AG04450 (cell line): ENCODE measurements around the gene BCL7B. TPM values are rescaled to one million over a fixed set of nuclear protein-coding genes. Genes with fewer than 3 reads are reported as not detected.

Experiments
- CTCF ChIA-PET: fragments of 300-600, 350-600 bp; formaldehyde crosslinking; extraction: SDS; loops from one replicate; lab custom pipeline; 2022; ENCODE audit warnings: antibody characterized with exemption, inconsistent platforms; lab: Charles Lee
- POLR2A ChIA-PET: fragments of 350-600 bp; formaldehyde crosslinking; extraction: SDS; loops from one replicate; lab custom pipeline; 2021; ENCODE audit warnings: antibody characterized with exemption, inconsistent platforms; lab: Yijun Ruan, JAX
- DNase-seq: peaks from one replicate; pipeline ENCODE4 v3.0.0-alpha.2; 2011; ENCODE audit warnings: low read depth, low spot score
- H3K27ac ChIP-seq: one replicate; pipeline ENCODE4 v1.5.1; 2012; ENCODE audit warnings: low read depth, low read length, control low read depth
- H3K27me3 ChIP-seq: one replicate; pipeline ENCODE4 v1.6.0; 2012; ENCODE audit warnings: low read length; ENCODE audit not compliant: control insufficient read depth, insufficient read depth
- H3K4me3 ChIP-seq: 2 replicates; pipeline ENCODE4 v1.5.1; 2011; ENCODE audit warnings: mild to moderate bottlenecking, low read depth, low read length, control low read depth
- H3K9me3 ChIP-seq: 2 replicates; pipeline ENCODE4 v1.5.1; 2012; ENCODE audit warnings: low read length; ENCODE audit not compliant: control insufficient read depth, insufficient read depth
- CTCF ChIP-seq: IDR thresholded peaks from 2 replicates; pipeline ENCODE4 v1.5.1; 2011; ENCODE audit warnings: low read depth, low read length, control low read depth, inconsistent platforms
- polyA plus RNA-seq: library from polyadenylated mRNA; depleted of rRNA; stranded (reverse); fragments of >200 nt; gene quantifications from 2 replicates; pipeline ENCODE4 v1.2.3, GENCODE V29; 2011

Gene BCL7B
- polyA plus RNA-seq, 1 experiment: 41.9 TPM

GRCh38 chr7:73520673-73521635, 36.5 kb downstream of the BCL7B start:
- no peaks in the 10 kb centered on the region for H3K27me3 ChIP-seq
- no peaks in the 10 kb centered on the region; the same call in 1 of the 2 replicates for H3K9me3 ChIP-seq
- peak overlapping the region; percentile 80 for H3K4me3 ChIP-seq
- CTCF ChIA-PET: interaction anchor here (0.6 kb wide), 1 partner anchor 193 kb away, joined by 3 read pairs; the partner anchor contains the start of gene TRIM50
- TF ChIP-seq CTCF: no peak
- H3K27ac ChIP-seq: peak overlapping the region; percentile 59
- POLR2A ChIA-PET: interaction anchor here (1.2 to 1.3 kb wide), 2 partner anchors 39 to 44 kb away, joined by 3 read pairs; no protein-coding TSS in a partner anchor
- no peak for DNase-seq

DNA sequence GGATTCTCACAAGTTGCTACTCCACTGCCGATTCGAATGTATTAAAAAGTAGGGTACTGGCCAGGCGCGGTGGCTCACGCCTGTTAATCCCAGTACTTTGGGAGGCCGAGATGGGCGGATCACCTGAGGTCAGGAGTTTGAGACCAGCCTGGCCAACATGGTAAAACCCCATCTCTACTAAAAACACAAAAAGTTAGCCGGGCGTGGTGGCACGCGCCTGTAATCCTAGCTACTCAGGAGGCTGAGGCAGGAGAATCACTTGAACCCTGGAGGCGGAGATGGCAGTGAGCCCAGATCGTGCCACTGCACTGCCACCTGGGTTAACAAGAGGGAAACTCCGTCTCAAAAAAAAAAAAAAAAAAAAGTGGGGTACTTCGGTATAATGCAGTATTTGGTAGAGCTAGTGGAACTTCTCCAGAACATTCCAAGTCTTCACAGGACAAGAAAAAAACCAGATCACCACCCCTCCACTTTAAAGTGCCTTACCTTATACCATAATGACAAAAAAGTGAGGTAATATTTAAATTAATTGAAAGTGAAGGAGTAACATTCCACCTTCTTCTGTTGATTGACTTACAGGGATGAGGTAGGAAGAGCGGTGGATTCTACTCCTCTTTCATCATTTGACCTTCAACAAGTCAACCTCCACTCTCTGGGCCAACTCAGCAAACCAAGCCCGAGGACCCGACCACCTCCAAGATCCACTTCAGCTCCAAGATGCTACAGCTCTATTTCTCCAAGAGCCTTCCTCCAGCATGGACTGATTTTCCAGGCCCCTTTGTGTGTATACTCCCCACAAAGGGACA, 37.4 kb downstream of the BCL7B start:
- POLR2A ChIA-PET: no interaction called here
- no peak for TF ChIP-seq CTCF
- CTCF ChIA-PET: interaction anchor here (0.6 to 2.4 kb wide), 2 partner anchors 68 to 179 kb away, joined by 9 read pairs; no protein-coding TSS in a partner anchor
- Histone ChIP-seq H3K27ac (peak overlapping the region; percentile 43), H3K4me3 (peak overlapping the region; percentile 80), H3K9me3 (no peaks in the 10 kb centered on the region; the same call in 1 of the 2 replicates), H3K27me3 (no peaks in the 10 kb centered on the region)
- no peak for DNase-seq

DNA sequence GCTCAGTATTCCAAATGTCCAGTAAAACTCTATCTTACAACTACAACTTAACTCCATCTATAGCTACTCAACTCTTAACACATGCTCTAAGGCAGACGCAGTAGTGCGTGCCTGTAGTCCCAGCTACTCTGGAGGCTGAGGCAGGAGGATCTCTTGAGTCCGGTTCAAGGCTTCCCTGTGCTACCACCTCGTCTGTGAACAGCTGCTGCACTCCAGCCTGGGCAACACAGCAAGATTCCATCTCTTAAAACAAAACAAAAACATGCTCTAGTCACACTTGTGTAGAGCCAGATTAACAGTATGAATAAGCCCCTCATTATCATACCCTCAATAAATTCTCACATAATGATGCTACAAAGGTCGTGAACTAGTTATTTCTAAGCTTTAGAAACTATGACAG, 39.0 kb downstream of the BCL7B start:
- TF ChIP-seq CTCF: no peak
- no peak overlapping the region for H3K27ac ChIP-seq
- no peaks in the 10 kb centered on the region for H3K27me3 ChIP-seq
- CTCF ChIA-PET: interaction anchor here (1.0 to 2.4 kb wide), 3 partner anchors 67 to 207 kb away, joined by 3 to 9 read pairs (median 3); no protein-coding TSS in a partner anchor
- no peaks in the 10 kb centered on the region; the same call in 1 of the 2 replicates for H3K9me3 ChIP-seq
- POLR2A ChIA-PET: no interaction called here
- DNase-seq: no peak
- H3K4me3 ChIP-seq: no peak overlapping the region

DNA sequence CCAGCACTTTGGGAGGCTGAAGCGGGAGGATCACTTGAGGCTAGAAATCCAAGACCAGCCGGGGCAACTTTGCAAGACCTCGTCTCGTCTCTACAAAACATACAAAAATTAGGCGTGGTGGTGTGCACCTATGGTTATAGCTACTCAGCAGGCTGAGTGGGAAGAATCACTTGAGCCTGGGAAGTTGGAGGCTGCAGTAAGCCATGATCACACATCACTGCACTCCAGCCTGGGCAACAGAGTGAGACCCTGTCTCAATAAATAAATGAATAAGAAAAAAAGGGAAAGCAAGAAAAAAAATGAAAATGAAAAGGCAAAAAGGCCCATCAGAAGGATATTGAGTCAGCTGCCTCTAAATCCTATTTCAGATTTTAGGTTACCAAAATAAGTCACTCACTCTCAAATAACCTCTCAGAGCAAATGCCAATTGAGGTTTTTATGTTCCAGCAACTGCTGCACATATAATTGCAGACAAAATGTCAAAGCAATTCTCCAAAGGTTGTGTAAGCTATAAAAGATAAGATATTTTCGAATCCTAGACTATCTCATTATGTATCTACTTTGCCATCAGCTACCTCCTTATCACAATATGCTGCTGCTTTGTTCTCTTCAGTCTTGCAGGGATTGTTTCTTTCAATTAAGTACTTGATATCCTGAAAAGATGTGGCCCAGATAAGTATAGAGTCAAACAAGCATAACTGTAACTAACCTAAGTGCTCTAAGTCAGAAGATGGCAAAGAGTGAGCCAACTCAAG, 40.1 kb downstream of the BCL7B start:
- no peak for TF ChIP-seq CTCF
- H3K27ac ChIP-seq: no peak overlapping the region
- H3K9me3 ChIP-seq: no peaks in the 10 kb centered on the region; the same call in 1 of the 2 replicates
- no peak for DNase-seq
- ChIA-PET POLR2A (no interaction called here), CTCF (interaction anchor here (1.3 to 2.4 kb wide), 2 partner anchors 66 to 175 kb away, joined by 3 to 9 read pairs; no protein-coding TSS in a partner anchor)
- H3K4me3 ChIP-seq: no peak overlapping the region
- no peaks in the 10 kb centered on the region for H3K27me3 ChIP-seq
